Neuronal stem cell (in vitro differentiated cells): ENCODE results near the gene KIF18B.

Experiments used
- DNase-seq: peaks from one replicate; pipeline ENCODE4 v3.0.0-alpha.2; 2013; ENCODE audit warnings: low spot score
- H2AFZ ChIP-seq: one replicate; pipeline ENCODE4 v1.6.1; 2013; ENCODE audit warnings: mild to moderate bottlenecking, low read length, inconsistent platforms
- H2AK5ac ChIP-seq: 2 replicates; pipeline ENCODE4 v1.6.1; 2013; ENCODE audit warnings: low read depth, mild to moderate bottlenecking, inconsistent platforms, low read length, moderate library complexity, mixed read lengths
- H2BK120ac ChIP-seq: 2 replicates; pipeline ENCODE4 v1.6.1; 2013; ENCODE audit warnings: low read depth, mild to moderate bottlenecking, inconsistent platforms, low read length, moderate library complexity, mixed read lengths
- H2BK12ac ChIP-seq: one replicate; pipeline ENCODE4 v1.6.1; 2013; ENCODE audit warnings: low read length, inconsistent platforms
- H2BK15ac ChIP-seq: 2 replicates; pipeline ENCODE4 v1.6.1; 2013; ENCODE audit warnings: mild to moderate bottlenecking, low read length, inconsistent platforms, mixed read lengths
- H2BK5ac ChIP-seq: one replicate; pipeline ENCODE4 v1.6.1; 2013; ENCODE audit warnings: inconsistent platforms, mild to moderate bottlenecking, low read length, moderate library complexity
- H3K14ac ChIP-seq: one replicate; pipeline ENCODE4 v1.6.1; 2013; ENCODE audit warnings: low read length, inconsistent platforms
- H3K18ac ChIP-seq: 2 replicates; pipeline ENCODE4 v1.6.1; 2013; ENCODE audit warnings: low read length, inconsistent platforms
- H3K23ac ChIP-seq: 2 replicates; pipeline ENCODE4 v1.6.1; 2013; ENCODE audit warnings: low read depth, mild to moderate bottlenecking, mixed read lengths, low read length, inconsistent platforms; ENCODE audit not compliant: poor library complexity
- H3K27ac ChIP-seq: replicated peaks from 3 replicates; pipeline ENCODE4 v1.5.1; 2013; ENCODE audit warnings: low read length, inconsistent platforms
- H3K27me3 ChIP-seq, 3 experiments: 2 replicates each; pipeline ENCODE4 v1.6.1; 2013; ENCODE audit warnings: low read length in 3 of 3, mild to moderate bottlenecking in 2 of 3, inconsistent platforms in 1 of 3, low read depth in 1 of 3, mixed read lengths in 1 of 3, moderate library complexity in 1 of 3; ENCODE audit not compliant: control insufficient read depth in 3 of 3, insufficient read depth in 3 of 3
- H3K36me3 ChIP-seq, 2 donors: replicated peaks in 1 of 2; 2 replicates each; pipeline ENCODE4 v1.6.1; 2013; ENCODE audit warnings: low read length in 2 of 2; ENCODE audit not compliant: control insufficient read depth in 2 of 2, insufficient read depth in 2 of 2
- H3K4ac ChIP-seq: 2 replicates; pipeline ENCODE4 v1.6.1; 2013; ENCODE audit warnings: inconsistent platforms, mild to moderate bottlenecking, low read length, moderate library complexity
- H3K4me1 ChIP-seq, 2 donors: 1 replicate in 1 of 2; 2 replicates in 1 of 2; pipeline ENCODE4 v1.6.1; 2013; ENCODE audit warnings: low read length in 2 of 2, low read depth in 1 of 2; ENCODE audit not compliant: control insufficient read depth in 2 of 2, insufficient read depth in 1 of 2
- H3K4me2 ChIP-seq: one replicate; pipeline ENCODE4 v1.6.1; 2013; ENCODE audit warnings: mild to moderate bottlenecking, low read length, inconsistent platforms; ENCODE audit not compliant: insufficient read depth, poor library complexity, severe bottlenecking
- H3K4me3 ChIP-seq, 2 donors: 2 replicates each; pipeline ENCODE4 v1.5.1; 2013; ENCODE audit warnings: low read length in 2 of 2, mild to moderate bottlenecking in 2 of 2, inconsistent platforms in 1 of 2, moderate library complexity in 1 of 2
- H3K79me1 ChIP-seq: one replicate; pipeline ENCODE4 v1.6.1; 2013; ENCODE audit warnings: low read depth, mild to moderate bottlenecking, inconsistent platforms, low read length, moderate library complexity
- H3K9ac ChIP-seq: one replicate; pipeline ENCODE4 v1.6.1; 2013; ENCODE audit warnings: mild to moderate bottlenecking, low read depth, low read length, inconsistent platforms; ENCODE audit not compliant: poor library complexity
- H3K9me3 ChIP-seq, 2 donors: replicated peaks in 1 of 2; 2 replicates each; pipeline versions ENCODE3 to v1.6.1; 2013; ENCODE audit warnings: low read length in 2 of 2, mild to moderate bottlenecking in 2 of 2, inconsistent platforms in 1 of 2, low read depth in 1 of 2, mixed read lengths in 1 of 2, moderate library complexity in 1 of 2; ENCODE audit not compliant: control insufficient read depth in 2 of 2, insufficient read depth in 1 of 2
- H4K8ac ChIP-seq: one replicate; pipeline ENCODE4 v1.6.1; 2013; ENCODE audit warnings: low read depth, mild to moderate bottlenecking, inconsistent platforms, low read length, moderate library complexity
- H4K91ac ChIP-seq: one replicate; pipeline ENCODE4 v1.6.1; 2013; ENCODE audit warnings: low read length, low read depth, mild to moderate bottlenecking, inconsistent platforms; ENCODE audit not compliant: poor library complexity
- WGBS, 2 donors: extraction: QIAGEN DNeasy Blood & Tissue Kit; methylation state at CpG; one replicate each; pipeline ENCODE4 v1.1.7; 2013; ENCODE audit warnings: missing lambda C conversion rate in 2 of 2, mixed read lengths in 1 of 2; ENCODE audit not compliant: insufficient read length in 2 of 2, insufficient replicate concordance in 1 of 2; ENCODE audit errors: extremely low coverage in 2 of 2; 5-methylcytosine and 5-hydroxymethylcytosine counted together

KIF18B gene

DNA sequence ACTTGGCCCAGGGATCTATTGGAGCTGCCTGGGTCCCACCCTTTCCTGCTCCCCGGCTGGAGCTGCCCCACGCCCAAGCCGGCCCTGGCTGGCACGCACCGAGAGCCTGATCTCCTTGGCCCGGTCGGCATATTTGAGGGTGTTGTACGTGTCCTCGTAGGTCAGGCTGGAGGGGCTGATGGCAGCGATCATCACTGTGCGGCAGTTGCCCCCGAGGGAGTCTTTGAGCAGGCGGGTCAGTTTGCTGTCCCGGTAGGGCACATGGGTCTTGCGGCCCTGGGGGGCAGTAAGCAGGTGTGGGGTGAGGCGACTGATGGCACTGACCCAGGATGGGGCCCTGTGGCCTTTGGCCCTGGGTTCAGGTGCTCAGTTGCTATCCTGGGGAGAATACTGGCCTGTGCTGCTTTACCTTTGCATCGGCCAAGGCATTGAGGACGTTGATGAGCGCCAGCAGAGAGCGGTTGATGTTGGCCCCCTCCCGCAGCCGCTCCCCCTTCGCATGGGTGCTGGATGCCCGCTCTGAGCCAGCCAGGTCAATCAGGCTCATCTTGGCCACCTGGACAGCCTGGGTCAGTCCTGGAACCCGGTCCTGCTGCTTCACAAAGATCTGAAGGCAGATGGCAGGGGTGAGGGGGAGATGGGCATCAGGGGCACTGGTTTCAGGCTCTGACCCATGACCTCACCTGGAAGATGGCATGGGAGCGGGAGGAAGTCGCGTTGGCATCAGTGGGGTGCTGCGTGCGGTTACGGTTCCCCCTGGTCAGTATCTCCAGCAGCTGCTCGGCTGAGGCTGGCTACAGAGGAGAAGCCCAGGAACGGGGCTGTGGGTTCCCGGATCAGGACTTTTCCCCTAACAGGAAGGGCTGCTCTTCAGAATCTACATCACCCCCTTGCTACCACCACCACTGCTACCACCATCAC, 13.5 kb downstream of the KIF18B start:
- no peak overlapping the region for H3K4me3 ChIP-seq
- no peak overlapping the region for H2AFZ ChIP-seq
- peaks cover 64 to 91% of the 10 kb centered on the region in 2 donors for H3K36me3 ChIP-seq

DNA sequence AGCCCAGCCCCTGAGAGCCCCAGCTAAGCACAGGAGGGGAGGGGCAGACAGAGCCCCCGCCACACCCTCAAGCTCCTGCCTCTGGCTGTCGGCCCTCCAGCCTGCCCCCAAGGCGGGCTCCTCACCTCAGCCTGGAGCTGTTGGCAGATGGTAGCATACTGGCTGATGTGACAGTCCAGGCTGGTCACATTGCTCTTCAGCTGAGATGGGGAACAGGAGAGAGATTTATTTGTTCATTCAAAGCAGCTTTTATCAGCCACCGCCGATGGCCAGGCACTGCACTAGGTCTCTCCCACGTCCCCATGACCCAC, 14.8 kb downstream of the KIF18B start:
- WGBS, 2 donors: no CpG with 5 or more reads among the region's 6 CpGs

More for the DNA sequence above, 13.5 kb downstream of the KIF18B start:
- no peak overlapping the region for H2AK5ac ChIP-seq
- no peak overlapping the region for H3K27ac ChIP-seq
- no peaks in the 10 kb centered on the region for H3K27me3 ChIP-seq
- H2BK120ac ChIP-seq: no peak overlapping the region
- no peak overlapping the region for H3K4me2 ChIP-seq
- no peaks in the 10 kb centered on the region for H3K4me1 ChIP-seq
- H3K23ac ChIP-seq: no peak overlapping the region
- peaks cover 10% of the 10 kb centered on the region for H3K79me1 ChIP-seq
- H3K9ac ChIP-seq: no peak overlapping the region
- H4K91ac ChIP-seq: no peak overlapping the region
- no peak overlapping the region for H3K4ac ChIP-seq
- no peak overlapping the region for H3K14ac ChIP-seq
- H3K18ac ChIP-seq: no peak overlapping the region
- H4K8ac ChIP-seq: no peak overlapping the region
- no peak overlapping the region for H2BK5ac ChIP-seq
- no peak overlapping the region for H2BK15ac ChIP-seq
- no CpG with 5 or more reads among the region's 34 CpGs for WGBS, 2 donors
- no peak for DNase-seq
- no peak overlapping the region for H2BK12ac ChIP-seq
- H3K9me3 ChIP-seq: peaks cover 0 to 7% of the 10 kb centered on the region in 2 donors

DNA sequence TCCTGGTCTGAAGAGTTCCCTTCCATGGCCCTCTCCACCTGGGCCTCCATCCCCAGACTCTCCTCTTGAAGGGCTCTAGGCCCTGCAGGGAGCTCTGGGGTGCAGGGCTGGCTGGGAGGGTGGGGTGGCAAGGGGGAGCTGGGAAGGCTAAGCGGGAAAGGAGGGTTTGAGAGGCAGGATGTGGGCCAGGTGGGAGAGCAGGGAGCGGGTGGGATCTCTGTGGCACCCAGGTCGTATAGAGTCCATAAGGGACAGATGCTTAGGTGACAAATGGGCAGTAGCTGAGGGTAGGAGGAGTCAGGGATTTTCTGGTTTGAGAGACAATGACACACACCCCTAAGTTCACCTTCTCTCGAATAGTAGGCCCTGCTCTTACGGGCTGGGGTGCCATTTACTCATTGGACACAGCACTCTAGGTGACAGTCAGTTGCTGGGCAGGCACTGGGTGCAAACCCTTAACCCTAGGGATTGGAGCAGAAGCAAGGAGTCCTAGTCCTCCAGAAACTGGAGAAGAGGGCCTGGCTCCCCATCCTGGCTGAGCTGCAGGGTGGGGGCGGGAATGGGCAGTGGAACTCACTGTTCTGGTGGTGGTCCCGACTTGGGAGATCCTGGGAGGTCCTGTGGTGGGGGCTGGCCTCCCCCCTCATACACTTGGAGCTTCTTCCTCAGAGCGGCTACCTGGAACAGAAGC, 15.3 kb downstream of the KIF18B start:
- no peak overlapping the region for H3K14ac ChIP-seq
- peaks cover 10% of the 10 kb centered on the region for H3K79me1 ChIP-seq
- DNase-seq: no peak
- no peak overlapping the region for H2AFZ ChIP-seq
- H3K4me1 ChIP-seq: no peaks in the 10 kb centered on the region
- peaks cover 79 to 95% of the 10 kb centered on the region in 2 donors for H3K36me3 ChIP-seq
- H3K4me3 ChIP-seq: no peak overlapping the region
- no peak overlapping the region for H2BK12ac ChIP-seq
- no peaks in the 10 kb centered on the region for H3K9me3 ChIP-seq
- no peak overlapping the region for H3K9ac ChIP-seq
- no peak overlapping the region for H3K23ac ChIP-seq
- H3K27me3 ChIP-seq: no peaks in the 10 kb centered on the region
- H3K18ac ChIP-seq: no peak overlapping the region
- peak overlapping the region; percentile 53 for H3K4ac ChIP-seq
- no CpG with 5 or more reads among the region's 8 CpGs for WGBS, 2 donors
- no peak overlapping the region for H3K27ac ChIP-seq
- H2AK5ac ChIP-seq: no peak overlapping the region
- H4K8ac ChIP-seq: no peak overlapping the region
- no peak overlapping the region for H2BK5ac ChIP-seq
- H3K4me2 ChIP-seq: no peak overlapping the region
- no peak overlapping the region for H2BK120ac ChIP-seq
- H2BK15ac ChIP-seq: no peak overlapping the region
- no peak overlapping the region for H4K91ac ChIP-seq

More for the DNA sequence above, 14.8 kb downstream of the KIF18B start:
- Histone ChIP-seq H2BK12ac (no peak overlapping the region), H4K8ac (no peak overlapping the region), H4K91ac (no peak overlapping the region), H3K18ac (no peak overlapping the region), H3K4ac (no peak overlapping the region), H3K27me3 (no peaks in the 10 kb centered on the region), H3K23ac (no peak overlapping the region), H3K4me3 (no peak overlapping the region), H2BK120ac (no peak overlapping the region), H2BK5ac (no peak overlapping the region), H2BK15ac (no peak overlapping the region), H3K36me3 (peaks cover 74 to 95% of the 10 kb centered on the region in 2 donors), H3K9me3 (no peaks in the 10 kb centered on the region), H3K4me1 (no peaks in the 10 kb centered on the region), H3K27ac (no peak overlapping the region), H3K4me2 (no peak overlapping the region), H3K14ac (no peak overlapping the region), H3K79me1 (peaks cover 10% of the 10 kb centered on the region), H2AK5ac (no peak overlapping the region), H2AFZ (no peak overlapping the region), H3K9ac (peak overlapping the region; percentile 67)
- DNase-seq: no peak

DNA sequence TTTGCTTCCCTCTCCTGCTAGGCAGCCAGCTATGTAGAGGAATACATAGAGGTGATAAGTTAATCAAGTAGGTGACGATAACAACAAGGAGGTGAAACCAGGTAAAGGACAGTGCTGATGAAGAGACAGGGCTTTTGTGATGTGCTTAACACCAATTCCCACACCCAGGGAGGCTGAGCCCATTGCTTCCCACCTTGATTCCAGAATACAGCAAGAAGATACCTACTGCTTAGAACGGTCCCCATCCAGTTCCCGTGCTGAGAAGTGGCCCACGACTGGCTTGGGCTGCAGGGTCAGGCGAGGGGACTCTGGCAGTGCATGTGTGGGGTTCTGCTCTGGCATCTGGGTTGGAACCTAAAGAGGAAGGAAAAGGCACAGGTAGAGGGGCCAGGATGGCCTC, 16.2 kb downstream of the KIF18B start:
- peak overlapping the region; percentile 58 for H2BK5ac ChIP-seq
- H3K79me1 ChIP-seq: peaks cover 10% of the 10 kb centered on the region
- H4K91ac ChIP-seq: no peak overlapping the region
- H3K18ac ChIP-seq: no peak overlapping the region
- peak overlapping the region; percentile 9 for H4K8ac ChIP-seq
- H3K23ac ChIP-seq: peak overlapping the region; percentile 36
- no peak overlapping the region for H2BK120ac ChIP-seq
- no CpG with 5 or more reads among the region's 5 CpGs for WGBS, 2 donors
- H3K9me3 ChIP-seq: no peaks in the 10 kb centered on the region
- peaks cover 88 to 99% of the 10 kb centered on the region in 2 donors for H3K36me3 ChIP-seq
- no peak overlapping the region for H2AK5ac ChIP-seq
- H2BK12ac ChIP-seq: no peak overlapping the region
- H3K4ac ChIP-seq: no peak overlapping the region
- no peak overlapping the region for H3K27ac ChIP-seq
- no peak overlapping the region for H3K9ac ChIP-seq
- no peaks in the 10 kb centered on the region for H3K4me1 ChIP-seq
- no peak overlapping the region for H2AFZ ChIP-seq
- no peak overlapping the region for H3K4me3 ChIP-seq
- H3K14ac ChIP-seq: no peak overlapping the region
- no peak overlapping the region for H2BK15ac ChIP-seq
- no peaks in the 10 kb centered on the region for H3K27me3 ChIP-seq
- no peak for DNase-seq
- H3K4me2 ChIP-seq: no peak overlapping the region
